Measurements from ENCODE around the gene NSUN7.

NSUN7 gene

DNA sequence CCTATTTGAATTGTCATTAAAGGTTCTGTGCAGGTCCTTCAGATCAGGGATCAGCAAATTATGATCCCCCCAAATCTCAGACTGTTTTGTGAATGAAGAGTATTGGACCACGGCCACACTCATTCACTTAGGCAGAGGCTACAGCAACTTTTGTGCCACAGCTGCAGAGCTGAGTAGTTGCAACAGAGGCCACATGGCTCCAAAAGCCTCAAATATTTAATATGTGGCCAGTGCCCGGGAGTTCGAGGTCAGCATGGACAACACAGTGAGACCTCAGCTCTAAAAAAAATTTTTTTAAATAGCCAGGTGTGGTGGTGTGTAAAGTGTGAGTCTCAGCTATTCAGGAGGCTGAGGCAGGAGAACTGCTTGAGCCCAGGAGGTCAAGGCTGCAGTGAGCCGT is 100.7 kb downstream of the NSUN7 start:
- no peak for DNase-seq

DNA sequence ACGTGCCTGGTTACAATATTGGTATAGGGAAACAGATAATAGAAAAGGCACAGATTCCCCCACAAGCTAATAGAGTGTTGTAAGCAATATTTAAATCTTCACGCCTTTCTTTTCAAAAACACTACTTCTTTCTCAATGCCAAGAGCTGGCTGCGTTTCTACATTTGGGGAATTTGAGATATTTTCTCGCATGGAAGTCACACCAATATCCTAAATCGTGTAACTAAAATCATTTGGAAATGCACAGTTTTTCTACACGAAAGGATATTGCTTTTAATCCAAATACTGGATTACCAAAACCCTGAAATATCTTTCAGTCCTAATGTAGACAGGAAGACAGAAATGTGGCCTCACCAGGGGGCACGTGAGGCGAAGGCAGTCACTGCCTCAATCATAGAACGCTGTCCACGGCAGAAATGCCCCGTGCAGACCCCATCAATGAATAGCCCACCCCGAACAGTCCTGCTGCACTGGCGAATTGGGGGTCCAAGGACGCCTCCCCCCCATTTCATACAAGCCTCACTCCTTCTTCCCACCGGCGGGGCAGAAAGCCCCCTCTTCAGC is 106.6 kb downstream of the NSUN7 start:
- DNase-seq = no peak

DNA sequence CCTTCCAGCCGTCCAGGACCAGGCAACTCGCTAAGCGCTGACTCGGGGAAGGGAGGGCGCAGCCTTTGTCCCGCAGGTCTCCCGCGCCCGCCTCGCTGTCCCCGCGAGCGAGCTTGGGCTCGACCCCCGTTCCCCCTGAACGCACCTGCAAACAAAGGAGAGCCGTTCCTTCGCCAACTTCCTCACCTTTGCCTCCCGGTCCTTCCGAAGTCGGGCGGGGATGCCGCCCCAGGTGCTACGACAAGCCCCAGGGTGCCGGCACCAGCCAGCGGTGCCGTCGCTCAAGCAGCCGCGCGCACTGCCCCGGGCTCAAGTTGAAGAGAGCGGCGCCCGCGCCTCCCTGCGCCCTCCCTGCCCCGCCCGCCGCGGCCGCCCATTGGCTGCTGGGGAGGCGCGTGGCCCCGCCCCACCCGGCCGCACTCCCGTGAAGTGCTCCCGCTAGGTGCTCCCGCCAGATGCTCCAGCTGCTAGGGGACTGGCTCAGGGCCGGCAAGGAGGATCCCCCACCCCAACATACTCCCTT is 107.1 kb downstream of the NSUN7 start:
- no peak for DNase-seq

DNA sequence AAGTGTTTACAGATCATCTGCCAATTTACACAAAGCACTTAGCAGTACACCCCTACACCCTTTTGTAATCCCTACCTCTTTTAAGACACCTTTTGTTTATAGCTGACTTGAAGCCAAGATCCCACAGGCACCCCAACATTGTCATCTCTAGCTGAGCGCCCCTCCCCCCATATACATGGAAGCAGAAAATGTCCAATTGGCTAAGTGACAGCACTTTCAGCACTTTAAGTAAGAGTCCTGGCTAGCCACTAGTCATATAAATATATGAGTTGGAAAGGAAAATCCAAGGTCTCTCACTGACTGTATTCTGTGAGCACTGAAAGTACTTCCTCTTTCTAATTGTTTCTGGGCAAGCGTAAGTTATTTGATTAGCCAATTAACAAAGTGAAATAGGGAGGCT is 108.2 kb downstream of the NSUN7 start:
- no peak for DNase-seq

DNA sequence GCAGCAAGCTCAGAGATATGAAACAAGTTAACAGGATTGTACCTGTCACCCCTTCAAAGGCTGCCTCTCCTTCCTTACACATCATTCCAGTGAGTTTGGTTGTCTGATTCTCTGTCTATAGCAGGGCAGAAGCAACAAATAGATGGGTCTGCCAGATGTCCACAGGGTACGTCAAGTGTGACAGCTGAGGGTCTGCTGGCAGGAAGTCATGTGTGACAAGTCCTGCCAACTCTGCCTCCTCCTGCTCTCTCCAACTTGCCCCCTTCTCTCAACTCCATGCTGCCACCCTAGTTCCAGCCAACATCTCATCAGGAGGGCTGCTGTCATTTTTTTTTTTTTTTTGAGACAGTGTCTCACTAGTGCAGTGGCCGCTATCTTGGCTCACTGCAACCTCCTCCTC is 109.2 kb downstream of the NSUN7 start:
- no peak for DNase-seq
